Measurements from ENCODE around the gene DNAJC9.
"Not testable (repeated sequence)": the region's sequence is repeated elsewhere in the genome, so short reads cannot be mapped to it uniquely, and the experiment has no call there.

DNAJC9 gene, protein sequence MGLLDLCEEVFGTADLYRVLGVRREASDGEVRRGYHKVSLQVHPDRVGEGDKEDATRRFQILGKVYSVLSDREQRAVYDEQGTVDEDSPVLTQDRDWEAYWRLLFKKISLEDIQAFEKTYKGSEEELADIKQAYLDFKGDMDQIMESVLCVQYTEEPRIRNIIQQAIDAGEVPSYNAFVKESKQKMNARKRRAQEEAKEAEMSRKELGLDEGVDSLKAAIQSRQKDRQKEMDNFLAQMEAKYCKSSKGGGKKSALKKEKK
- total RNA-seq, result 61.5 to 72.7 (median 67.3) reads per million in 4 experiments

- DNase-seq, result peak; percentile 97
Measured at GRCh38 chr10:73246646-73247508, at the start of gene DNAJC9. Gene DNAJC9 (minus strand): TSS chr10:73247255. CDS start chr10:73247189, 66 bp downstream.

- no peak for DNase-seq
Measured at GRCh38 chr10:73293461-73293860, 46.4 kb upstream of the DNAJC9 start.

DNA sequence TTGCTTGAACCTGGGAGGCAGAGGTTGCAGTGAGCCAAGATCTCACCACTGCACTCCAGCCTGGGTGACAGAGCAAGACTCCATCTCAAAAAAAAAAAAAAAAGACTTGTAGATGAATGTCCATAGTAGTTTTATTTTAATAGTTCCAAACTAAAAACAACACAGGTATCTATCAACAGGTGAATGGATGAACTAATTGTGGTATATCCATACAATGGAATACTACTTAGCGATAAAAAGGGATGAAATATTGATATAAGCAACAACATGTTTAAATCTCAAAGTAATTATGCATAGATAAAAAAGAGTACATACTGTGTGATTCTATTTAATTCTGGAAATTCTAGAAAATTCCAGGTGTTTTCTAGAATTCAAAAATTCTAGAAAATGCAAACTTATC lies 42.9 kb upstream of the DNAJC9 start:
- DNase-seq, result no peak

GRCh38 chr10:73287441-73287840 lies 40.4 kb upstream of the DNAJC9 start:
- no peak for DNase-seq

- DNase-seq, result no peak
Measured at GRCh38 chr10:73281097-73281496, 34.0 kb upstream of the DNAJC9 start.

DNA sequence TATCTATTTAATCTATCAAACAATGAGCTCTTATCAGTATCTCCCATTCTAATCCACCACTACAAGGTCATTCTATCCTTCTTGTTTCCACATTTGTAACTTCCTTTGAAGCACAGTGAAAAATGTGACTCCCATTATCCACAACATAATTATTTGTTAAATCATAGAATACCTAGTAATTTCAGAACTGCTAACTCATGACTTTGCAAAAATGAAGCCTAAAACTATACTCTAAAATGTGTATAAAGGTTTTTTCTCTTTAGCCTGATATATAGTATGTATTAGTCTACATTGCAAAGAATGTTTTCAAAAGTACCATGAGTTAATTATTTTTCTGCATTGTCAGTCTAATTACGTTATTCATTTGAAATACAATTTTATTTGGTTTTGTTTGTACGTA lies 17.4 kb upstream of the DNAJC9 start:
- DNase-seq, result no peak

DNA sequence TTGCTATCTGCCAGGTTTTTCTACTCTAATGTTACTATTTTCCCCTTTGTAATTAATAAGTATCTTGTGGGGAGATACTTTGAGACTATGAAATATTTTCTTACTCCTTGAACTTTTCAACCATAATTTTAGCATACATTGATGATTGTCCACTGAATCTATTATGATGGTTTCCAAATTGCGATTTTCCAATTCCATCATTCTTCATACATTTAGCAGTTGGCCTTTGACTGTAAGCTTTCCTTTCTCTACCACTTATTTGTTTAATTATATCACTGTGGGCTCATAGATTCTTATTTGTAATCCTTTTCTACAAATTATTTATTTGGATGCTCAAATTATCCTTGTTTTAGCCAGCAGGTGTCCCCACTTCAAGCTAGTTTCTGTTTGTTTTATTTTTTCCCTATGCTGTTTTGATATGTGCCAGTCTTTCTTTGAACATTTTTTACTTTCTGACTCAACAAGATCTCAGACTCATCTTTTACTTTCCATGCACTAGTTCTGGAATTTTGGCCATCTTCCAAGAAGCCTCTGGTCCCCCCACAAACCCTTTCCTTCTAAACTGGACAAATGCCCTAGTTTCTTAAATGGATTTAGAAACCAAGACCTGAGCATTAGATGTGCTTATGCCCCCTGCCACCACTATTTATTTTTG lies 16.8 kb upstream of the DNAJC9 start:
- DNase-seq, result no peak

- no peak for DNase-seq
Measured at GRCh38 chr10:73262880-73263555, 16.0 kb upstream of the DNAJC9 start.

DNA sequence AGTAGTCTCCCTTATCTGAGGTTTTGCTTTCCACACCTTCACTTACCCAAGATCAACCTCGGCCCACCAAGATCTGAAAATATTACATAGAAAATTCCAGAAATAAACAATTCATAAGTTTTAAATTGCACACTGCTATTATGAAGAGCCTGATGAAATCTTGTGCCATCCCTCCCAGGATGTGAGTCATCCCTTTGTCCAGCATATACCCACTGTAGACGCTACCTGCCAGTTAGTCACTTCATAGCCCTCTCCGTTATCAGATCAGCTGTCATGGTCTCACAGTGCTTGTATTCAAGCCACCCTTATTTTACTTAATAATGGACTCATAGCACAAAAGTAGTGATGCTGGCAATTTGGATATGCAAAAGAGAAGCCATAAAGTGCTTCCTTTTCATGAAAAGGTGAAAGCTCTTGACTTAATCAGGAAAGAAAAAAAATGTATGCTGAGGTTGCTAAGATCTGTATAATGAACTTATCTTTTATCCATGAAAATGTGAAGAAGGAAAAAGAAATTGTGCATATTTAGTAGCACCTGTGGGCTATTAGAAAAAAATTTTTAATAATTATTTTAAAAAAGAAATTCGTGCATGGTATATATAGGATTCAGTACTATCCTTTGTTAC lies 15.2 kb upstream of the DNAJC9 start:
- no peak for DNase-seq

GRCh38 chr10:73261362-73261995 lies 14.4 kb upstream of the DNAJC9 start:
- no peak for DNase-seq

GRCh38 chr10:73258612-73259011 lies 11.6 kb upstream of the DNAJC9 start:
- DNase-seq, result not testable (repeated sequence)

- no peak for DNase-seq
Measured at GRCh38 chr10:73253225-73253555, 6.1 kb upstream of the DNAJC9 start.

DNA sequence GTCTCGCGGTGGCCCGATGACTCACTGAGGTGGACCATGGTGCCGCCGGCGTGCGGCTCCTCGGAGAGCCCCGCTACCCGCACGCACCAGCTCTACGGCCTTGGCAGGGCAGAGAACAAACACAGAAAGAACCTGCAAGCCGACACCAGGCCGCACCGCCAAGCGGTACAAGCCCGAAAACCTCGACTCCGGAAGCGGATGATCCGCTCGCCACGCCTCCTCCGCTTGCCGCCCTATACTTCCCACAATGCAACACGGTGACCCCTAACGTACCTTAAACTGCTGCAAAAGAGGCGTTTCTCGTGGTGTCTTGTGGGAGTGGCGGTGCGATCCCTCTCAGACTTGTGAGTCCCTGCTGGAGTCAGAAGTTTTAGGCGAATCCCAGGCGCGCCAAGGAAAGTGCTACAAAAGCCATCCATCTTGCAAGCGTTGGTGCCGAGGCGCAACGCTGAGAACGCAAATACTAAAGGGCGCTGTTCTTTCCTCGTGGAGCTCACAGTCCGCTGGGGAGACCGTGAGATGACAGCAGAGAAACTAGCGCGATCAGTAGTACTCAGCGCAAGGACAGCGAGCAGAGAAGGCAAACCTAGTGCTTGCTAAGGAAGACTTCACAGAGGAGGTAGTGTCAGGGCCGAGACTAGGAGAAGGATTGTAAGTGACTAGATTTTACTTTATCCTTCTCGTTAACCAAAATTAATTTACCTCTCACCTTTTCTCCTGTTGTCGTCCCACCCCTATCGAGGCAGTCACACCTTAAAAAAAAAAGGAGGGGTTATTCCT lies 5.6 kb upstream of the DNAJC9 start, which contains the start of gene MRPS16:
Gene MRPS16, minus strand, starts transcription at position 200 of the 780 bp plus-strand sequence. Its CDS starts 162 bp downstream, at position 38.
- DNase-seq, result peak; percentile 91

GRCh38 chr10:73251683-73252444 lies 4.8 kb upstream of the DNAJC9 start:
- DNase-seq, result no peak

DNA sequence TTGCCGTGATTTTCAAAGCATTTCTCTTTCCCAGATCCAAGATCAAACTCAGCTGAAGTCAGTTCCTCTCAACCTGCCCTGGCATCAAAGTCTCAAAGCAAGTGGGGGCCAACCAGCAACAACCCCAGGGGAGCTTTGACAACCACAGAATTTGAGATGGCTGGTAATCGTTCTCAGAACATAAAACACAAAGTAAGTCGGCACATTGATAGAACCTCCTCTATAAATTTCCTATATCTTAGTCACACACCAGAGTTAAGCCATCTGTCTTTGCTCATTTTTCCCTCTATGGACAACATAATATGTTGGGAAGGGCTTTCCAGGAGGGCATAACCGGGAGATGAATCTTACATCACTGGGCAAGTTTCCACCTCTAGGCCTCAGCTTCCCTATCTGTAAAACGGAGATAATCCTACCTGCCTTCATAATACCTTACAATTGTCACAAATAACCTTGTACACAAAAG lies 1.2 kb upstream of the DNAJC9 start:
- DNase-seq, result no peak

- no peak for DNase-seq
Measured at GRCh38 chr10:73247509-73248258, 629 bp upstream of the DNAJC9 start.

DNA sequence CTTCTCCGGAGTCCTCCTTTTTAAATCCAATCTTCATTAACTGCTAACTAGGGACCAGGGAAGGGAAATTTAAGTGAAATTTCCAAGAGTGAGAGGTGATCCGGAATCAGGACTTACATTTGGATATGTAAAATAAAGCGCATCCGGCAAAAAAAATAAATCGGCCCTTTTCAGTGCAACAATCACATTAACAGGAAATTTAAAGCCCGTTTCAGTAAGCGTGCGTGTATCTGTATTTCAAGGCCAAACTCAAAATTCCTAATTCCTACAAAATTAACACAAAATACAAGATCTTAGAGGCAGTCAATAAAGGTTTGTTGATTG lies 771 bp downstream of the DNAJC9 start:
- no peak for DNase-seq

DNA sequence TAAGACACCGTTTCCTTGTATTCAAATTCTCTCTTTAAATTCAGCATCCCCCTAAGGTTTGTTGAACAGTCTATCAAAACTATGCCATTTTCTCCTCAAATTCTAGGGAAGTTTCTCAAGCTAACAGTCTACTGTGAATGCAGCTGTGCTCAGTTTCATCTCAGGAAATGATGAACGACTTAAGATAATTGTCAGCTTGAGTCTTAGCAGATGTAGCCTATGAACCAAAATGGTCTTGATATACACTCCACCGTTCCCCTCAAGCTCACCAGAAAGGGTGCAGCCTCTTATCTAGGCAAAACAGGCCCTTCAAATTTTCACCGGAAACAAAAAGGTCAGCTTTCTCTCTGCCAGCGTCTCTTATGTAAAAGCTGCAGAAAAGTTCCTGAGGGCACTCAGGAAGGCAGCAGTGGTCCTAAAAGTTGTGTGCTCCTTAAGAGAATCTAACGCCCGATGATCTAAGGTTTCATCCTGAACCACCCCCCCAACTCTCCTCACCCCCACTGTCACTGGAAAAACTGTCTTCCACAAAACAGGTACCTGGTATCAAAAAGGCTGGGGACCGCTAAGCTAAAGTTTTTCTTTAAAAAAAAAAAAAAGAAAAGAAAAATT lies 2.1 kb downstream of the DNAJC9 start:
- no peak for DNase-seq

DNA sequence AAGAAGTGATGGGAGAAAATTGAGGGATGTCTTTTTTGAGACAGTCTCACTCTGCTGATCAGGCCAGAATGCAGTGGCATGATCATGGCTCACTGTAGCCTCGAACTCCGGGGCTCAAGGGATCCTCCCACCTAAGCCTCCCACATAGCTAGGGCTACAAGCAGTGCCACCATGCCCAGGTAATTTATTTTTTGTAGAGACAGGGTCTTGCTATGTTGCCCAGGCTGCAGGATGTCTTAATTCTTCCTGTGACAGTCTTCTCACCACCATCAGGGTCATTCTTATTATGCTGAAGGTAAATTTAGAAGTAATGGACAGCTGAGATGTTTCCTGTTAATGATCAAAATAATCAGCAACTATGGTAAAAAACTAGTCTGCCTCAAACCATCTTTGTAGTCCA lies 7.1 kb downstream of the DNAJC9 start:
- DNase-seq, result no peak

Measured in effector CD8-positive, alpha-beta T cell (primary cell).